HCT116 (cell line): ENCODE data around the gene MOV10. TPM values are rescaled to one million over a fixed set of nuclear protein-coding genes. Genes with fewer than 3 reads are reported as not detected.

ENCODE experiments used
- total RNA-seq: library from RNA; stranded (reverse); gene quantifications from one replicate; pipeline ENCODE4 v1.2.1, GENCODE V29; 2021; ENCODE audit not compliant: unreplicated experiment

MOV10 gene
- total RNA-seq, 1 experiment from 2014 or later: 109 TPM

Other genes with a start within 250 kb of the MOV10 start
- 1.5 TPM for gene WNT2B, start 165.7 kb upstream of the MOV10 start, total RNA-seq
- gene ST7L, start 55.5 kb upstream of the MOV10 start, total RNA-seq: 19.9 TPM
- 148 TPM for gene CAPZA1, start 54.8 kb upstream of the MOV10 start, total RNA-seq
- gene RHOC, start 32.5 kb downstream of the MOV10 start, total RNA-seq: 154 TPM
- gene PPM1J, start 40.7 kb downstream of the MOV10 start, total RNA-seq: 7.5 TPM